NOMO-1 treated with dmso at 0.1 percent for 144 hours (cell line): Measurements from ENCODE around the gene TSC22D4.
A peak's percentile ranks its signal among the peaks of the same experiment; 100 is the strongest.
"Not testable (repeated sequence)": the region's sequence is repeated elsewhere in the genome, so short reads cannot be mapped to it uniquely, and the experiment has no call there.

ENCODE experiments used
- DNase-seq: peaks from one replicate; lab custom pipeline; 2025; ENCODE audit not compliant: unreplicated experiment; lab: John Stamatoyannopoulos, UW

Gene TSC22D4

DNA sequence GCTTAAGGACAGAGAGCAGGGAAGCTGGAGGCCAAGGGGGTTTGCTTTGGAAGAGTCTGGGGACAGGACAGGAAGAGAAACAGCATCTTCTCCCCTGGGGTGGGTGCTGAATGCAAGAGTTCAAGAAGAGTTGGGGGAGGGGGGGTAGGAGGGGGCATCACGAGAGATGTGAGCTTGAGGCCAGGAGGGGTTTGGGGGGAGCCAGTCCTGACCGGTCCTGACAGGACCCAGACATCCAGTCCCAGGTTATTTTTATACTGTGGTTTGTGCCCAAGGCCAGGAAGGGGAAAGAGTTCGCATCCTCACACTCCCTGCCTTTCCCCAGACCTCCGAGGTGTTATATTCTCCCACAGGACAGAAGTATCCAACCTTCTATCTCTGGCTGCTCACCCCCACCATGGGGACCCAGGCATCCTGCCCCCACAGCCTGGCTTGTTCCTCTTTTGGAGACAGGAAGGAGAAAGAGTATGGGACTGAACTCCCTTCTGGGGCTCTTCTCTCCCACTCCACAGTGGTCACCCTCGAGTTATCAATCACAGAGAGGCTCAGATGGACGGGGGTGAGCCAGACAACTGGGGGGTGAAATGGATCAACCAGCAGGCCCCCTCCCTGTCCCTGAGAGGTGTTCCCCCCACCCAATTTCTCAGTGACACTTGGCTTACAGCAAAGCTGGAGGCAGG, 2.8 kb downstream of the TSC22D4 start:
- DNase-seq, result no peak

DNA sequence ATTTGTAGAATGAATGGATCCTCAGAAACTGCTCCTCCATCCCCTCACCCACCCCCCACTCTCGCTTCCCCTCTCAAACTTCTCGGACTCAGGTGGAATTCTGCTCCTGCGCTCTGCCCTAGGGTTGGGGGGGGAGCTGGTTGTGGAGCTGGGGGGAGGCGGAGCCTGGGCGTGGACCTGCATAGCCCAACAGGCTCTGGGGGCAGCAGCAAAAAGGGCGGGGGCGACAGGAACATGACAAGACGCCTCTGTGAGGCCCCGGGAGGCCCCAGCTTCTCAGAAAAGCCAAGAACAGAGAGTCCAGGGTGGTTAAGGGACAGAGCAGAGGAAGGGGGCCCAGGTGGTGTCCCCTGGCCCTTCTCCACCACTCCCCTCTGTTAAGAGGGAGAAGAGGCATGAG, 3.5 kb downstream of the TSC22D4 start:
- no peak for DNase-seq

DNA sequence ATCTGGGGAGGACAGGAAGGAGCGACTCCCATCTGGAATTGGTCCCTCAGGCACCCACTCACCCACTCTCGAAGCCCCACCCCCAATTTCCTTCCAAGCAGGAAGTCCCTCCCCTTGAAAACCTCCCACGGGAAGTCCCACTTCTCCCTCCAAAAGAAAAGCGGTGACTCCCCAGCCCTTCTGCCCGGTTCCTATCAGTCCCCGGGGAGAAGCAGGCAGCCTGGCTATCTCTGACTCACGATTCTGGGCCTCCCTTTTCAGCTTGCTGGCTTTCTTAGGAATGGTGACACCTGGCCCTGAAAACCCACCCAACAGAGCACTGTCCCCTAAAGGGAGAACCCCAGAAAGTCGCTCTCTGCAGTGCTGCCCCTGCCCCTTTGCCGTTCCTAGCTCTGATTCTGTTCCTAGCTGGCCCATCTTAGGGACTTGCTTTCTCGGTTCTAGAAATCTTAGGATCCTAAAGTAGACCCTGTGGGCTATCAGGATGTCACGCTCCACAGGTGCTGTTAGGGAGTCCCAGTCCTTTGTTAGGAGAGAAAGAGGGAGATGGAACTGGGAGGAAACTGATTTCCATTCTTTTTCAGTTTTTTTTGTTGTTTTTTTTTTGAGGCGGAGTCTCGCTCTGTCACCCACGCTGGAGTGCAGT, 6.0 kb downstream of the TSC22D4 start:
- no peak for DNase-seq

DNA sequence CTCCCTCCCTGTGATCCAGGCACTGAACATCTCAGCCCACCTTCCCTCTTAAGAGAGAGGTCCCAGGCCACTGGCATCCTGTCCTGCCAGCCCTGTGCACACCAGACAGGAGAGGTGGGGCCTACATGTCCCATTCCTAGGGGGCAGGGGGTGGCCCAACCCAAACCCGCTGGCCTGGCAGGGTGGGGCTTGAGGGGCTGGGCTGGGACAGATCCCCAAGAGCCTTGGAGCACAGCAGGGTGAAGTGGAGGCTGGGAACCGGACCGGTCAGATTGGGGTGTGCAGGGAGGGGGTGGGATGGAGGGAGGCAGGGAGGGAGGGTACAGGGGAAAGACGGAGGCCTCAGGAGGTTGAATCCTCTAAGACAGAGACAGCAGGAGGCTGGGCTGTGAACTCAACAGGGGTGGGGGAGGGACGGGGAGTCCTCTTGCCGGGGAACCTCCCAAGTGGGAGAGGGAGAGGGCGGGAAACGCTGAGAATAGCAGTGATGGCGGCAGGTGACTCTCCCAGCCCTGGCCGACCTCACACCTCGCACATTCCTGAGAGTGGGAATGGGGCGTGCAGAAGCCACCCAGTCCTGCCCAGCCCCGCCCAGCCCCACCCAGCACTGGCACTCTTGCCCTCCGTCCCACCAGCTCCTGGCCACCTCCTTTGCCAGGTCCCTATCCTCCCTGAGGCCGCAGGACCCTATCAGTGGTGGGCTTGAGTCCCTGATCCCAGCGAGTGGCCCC, 6.7 kb downstream of the TSC22D4 start:
- no peak for DNase-seq

DNA sequence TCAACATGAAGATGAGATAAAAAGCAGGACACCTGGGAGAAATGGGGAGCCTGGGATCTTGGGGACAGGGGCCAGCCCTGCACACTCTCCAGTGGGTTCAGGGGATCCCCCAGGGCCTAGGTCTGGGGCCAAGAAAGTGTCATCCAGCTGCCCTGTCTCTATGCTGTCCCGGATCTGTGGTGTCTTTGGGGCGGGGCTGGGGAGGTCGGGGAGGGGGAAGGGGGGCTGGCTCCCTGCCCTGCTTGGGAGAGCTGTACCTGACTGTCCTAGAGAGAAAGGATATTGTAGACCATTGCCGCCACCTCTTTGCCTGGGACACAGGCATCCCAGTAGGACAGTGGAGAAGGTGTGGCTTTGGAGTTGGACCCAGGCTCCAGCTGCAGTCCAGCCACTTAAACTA, 8.0 kb downstream of the TSC22D4 start:
- DNase-seq, result no peak

DNA sequence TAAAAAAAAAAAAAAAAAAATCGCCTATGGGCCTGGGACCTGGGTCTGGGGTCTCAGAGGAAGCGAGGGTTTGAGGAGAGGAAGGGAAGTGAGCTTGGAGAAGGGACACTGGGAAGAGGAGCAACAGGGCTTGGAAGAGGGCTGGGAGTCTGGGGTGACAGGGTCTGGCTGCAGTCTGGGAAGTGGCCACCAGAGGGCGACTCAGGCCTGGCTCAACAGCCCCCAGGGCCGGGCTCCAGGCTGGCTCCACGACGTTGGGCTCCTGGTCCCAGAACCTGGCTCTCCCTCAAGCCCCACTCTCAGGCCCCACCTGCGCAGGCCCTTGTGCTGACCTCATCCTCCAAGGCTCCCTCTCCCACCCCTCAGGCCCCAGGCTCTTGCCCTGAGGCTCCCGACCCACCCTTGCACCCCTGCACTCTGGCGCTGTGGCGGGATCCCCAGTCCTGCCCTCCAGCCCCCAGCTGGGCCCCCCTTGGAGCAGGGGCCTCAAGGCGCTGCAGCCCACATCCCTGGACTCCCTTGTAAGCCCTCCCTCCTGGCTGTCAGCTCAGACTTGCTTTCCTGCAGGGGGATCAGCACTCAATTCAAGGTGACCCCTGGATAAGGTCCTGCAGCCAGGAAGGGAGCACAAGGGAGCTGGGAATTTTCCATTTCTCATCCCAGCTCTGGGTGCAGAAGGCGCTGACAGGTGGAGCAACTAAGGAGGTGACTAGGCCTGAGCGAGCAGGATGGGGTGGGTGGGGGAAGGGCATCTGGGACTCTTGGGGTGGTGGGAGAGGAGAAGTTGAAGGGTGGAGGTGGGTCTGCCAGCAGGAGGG, 9.6 kb downstream of the TSC22D4 start:
- peak; percentile 52 for DNase-seq

DNA sequence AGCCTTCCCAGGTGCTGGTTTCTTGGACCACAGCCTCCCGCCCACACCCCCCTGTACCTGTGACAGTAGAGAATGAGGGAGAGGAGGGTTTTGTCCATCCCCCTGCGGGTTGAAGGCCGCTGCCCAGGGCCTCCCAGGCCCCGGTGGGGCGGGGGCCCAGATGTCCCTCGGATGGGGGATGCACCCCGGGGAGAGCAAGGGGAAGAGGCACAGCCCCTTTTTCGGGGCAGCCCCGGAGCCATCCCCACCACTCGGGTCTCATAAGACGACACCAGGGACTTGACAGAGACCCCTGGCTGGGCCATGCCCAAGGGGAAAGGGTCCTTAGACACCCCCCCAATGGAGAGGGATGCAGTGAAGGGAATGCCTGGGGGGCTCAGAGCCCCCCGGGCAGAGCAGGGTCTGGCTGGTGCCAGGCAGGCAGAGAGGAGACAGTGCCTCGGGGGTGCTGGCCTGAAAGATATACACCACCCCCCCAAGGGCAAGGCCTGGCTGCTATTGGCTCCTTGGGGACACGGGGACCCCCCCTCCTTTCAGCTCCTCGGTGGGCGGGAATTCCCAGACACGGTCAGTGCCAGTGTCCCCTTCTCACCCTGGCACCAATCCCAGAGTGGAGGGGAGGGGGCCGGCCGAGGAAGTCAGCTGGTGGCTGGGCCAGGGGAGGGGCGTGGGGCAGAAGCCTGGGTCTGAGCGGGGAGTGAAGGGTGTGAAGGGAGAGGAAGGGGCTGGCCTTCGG, 11.2 kb downstream of the TSC22D4 start:
- no peak for DNase-seq

DNA sequence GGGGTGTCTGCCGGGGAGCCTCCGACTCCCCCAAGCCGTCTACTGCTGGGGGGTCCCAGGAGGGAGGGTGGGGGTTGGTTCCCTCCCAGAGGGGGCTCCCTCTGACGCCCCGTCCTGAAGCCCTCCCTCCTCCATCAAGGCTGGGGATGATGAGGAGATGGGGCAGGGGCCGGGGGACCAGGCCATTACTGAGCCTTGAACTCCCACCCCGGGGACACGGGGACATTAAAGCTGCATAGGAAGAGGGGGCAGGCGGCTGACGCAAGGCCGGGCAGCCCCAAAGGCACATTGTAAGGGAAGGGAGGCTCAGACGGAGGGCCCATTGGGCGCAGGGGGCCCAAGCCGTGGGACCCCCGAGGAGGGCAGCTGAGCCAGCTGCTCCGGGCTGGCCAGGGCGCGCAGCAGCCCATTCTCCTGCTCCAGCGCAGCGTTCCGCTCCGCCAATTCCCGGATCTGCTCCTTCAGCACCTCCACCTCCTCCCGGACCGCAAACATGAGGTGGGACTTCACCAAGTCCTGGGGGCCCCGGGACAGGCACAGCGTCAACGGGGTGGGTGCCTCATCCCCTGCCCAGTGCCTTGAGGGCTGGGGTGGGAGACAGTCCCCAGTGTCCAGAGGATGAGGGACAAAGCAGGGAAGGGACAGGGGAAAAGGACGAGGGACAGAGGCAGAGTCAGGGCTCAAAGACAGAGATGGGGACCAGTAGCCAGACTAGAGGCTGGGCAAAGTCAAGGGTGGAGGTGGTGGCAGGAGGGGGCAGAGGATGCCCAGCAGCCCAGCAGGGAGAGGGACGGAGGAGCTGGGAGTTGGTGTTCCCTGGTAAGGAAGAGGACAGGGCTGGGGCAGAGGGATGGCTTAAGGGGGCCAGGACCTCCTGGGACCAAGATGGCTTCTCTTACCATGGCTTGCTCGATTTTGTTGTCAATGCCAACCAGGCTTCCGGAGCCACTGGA, 12.1 kb downstream of the TSC22D4 start:
- no peak for DNase-seq

DNA sequence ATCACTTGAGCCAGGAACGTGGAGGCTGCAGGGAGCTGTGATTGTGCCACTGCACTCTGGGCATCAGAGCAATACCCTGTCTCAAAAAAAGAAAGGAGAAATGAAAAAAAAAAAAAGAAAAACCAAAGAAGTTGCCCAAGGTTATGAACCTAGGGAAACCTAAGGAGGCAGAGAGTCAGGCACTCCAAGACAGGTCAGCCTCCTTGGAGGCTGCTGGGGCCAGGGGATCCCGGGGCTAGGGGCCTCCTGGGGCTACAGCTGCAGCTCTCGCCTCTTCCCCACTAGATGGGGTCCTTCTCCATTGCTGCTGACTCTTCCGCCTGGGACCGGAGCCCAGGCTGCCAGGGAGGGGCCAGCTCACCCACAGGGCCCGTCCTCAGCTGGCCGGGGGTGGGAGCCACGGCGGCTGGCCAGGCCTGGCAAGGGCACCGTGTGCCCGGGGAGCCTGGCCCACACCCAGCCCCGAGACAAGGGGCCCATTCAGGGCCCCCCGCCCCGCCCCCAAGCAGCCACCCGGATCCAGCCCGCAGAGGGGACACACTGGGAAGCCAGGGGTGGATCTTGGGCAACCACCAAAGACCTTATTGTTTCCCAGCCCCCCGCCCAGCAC, 13.2 kb downstream of the TSC22D4 start:
- DNase-seq, result no peak

DNA sequence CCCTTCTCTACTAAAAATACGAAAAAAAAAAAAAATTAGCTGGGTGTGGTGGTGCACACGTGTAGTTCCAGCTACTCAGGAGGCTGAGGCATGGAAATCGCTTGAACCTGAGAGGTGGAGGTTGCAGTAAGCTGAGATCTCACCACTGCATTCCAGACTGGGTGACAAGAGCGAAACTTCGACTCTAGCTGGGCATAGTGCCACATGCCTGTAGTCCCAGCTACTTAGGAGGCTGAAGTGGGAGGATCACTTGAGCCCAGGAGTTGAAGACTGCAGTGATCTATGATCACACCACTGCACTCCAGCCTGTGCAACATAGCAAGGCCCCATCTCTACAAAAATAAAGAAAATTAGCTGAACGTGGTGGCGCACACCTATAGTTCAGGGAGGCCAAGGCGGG, 13.7 kb downstream of the TSC22D4 start:
- no peak for DNase-seq

DNA sequence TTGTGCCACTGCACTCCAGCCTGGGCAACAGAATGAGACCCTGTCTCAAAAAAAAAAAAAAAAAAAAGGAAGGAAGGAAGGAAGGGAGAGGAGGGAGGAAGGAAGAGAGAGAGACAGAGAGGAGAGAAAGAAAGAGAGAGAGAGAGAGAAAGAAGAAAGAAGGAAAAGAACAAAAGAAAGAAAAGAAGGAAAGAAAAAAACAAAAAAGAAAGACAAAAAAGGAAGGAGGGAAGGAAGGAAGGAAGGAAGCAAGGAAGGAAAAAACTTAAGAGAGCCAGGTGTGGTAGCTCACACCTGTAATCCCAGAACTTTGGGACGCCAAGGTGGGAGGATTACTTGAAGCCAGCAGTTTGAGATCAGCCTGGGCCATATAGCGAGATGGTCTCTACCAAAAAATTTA, 14.2 kb downstream of the TSC22D4 start:
- no peak for DNase-seq

DNA sequence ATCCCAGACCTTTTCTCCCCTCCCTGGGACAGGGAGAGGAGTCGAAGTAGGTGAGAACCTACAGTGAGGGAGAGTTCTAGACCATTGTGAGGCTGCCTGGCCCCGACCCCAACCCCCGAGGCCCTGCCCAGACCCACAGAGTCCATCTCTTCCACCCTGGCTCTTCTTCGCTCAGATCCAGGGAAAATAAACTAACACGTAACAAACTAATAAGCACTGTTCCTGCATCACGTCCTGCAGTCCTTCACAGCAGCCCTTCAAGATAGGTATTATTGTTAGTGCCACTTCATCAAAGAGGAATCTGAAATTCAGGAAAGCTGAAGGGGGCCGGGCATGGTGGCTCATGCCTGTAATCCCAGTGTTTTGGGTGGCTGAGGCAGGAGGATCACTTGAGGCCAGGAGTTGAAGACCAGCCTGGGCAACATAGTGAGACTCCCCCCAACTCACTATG, 14.8 kb downstream of the TSC22D4 start, which contains the start of gene SPACDR:
Gene SPACDR (minus strand): TSS at position 51 of the 451 bp plus-strand sequence. CDS start 235 bp downstream, outside the sequence.
- no peak for DNase-seq

DNA sequence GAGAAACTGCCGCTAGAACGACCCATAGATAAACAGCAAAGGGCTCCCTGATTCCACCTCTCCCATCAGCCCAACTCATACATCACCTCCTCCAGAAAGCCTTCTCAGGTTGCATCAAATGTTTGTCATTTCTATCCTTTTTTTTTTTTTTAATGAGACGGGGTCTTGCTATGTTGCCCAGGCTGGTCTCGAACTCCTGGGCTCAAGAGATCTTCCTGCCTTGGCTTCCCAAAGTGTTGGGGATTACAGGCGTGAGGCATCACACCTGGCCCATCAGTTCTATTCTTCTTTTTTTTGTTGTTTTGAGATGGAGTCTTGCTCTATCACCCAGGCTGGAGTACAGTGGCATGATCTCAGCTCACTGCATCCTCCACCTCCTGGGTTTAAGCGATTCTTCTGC, 22.0 kb downstream of the TSC22D4 start:
- DNase-seq, result no peak

DNA sequence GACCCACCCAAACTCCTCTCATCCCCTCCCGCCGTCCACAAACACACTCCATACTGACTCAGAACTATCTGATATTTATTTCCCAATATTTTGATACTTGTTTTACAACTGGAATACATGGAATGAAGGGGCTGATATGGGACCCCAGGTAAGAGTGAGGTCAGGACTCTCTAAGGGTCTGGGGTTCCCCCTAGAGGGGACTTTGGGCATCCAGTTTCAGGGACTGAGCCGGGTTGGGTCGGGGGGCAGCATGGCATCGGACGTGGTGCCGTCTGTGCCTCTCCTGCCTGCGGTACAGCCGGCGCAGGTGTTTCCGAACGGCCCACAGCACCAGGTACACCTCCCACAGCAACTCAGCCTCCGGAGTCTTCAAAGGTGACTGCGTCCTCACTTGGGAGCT, 22.5 kb downstream of the TSC22D4 start:
- DNase-seq, result no peak

DNA sequence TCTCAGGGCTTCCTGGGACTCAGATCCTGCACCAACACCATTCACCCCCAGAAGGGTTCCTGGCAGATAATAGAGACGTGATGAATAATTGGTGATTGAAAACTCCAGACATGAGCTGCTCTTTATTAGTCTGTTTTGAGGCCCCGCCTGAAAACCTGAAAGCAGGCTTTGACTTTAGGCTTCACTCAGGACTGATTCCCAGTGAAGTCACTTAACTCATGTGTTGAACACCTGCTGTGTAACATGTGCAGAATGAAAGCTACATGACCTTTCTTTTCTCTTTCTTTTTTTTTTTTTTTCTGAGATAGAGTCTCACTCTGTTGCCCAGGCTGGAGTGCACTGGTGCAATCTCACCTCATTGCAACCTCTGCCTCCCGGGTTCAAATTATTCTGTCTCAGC, 23.8 kb downstream of the TSC22D4 start:
- no peak for DNase-seq

DNA sequence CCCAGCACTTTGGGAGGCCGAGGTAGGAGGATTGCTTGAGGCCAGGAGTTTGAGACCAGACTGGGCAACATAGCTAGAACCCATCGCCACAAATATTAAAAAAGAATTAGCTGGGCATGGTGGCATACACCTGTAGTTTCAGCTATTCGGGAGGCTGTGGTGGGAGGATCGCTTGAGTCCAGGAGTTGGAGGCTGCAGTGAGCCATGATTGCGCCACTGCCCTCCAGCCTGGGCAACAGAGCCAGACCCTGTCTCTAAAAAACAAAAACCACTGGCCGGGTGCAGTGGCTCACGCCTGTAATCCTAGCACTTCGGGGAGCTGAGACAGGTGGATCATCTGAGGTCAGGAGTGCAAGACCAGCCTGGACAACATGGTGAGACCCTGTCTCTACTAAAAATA, 25.2 kb downstream of the TSC22D4 start:
- DNase-seq, result not testable (repeated sequence)

DNA sequence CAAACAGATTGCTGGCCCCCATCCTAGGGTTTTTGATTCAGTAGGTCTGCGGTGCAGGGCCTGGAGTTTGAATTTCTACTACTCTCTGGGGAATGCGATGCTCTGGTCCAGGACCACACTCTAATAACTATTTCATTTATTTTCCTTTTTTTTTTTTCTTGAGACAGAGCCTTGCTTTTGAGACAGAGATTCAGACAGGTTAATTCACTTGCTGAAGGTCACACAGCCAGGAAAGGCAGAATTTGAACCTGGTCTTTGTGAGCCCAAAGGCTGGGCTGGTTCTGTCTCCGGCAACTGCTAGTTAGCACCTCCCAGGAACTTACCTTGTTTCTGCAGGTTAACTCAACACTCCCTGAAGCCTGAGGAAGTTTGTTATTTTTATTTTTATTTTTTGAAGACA, 26.5 kb downstream of the TSC22D4 start:
- no peak for DNase-seq

DNA sequence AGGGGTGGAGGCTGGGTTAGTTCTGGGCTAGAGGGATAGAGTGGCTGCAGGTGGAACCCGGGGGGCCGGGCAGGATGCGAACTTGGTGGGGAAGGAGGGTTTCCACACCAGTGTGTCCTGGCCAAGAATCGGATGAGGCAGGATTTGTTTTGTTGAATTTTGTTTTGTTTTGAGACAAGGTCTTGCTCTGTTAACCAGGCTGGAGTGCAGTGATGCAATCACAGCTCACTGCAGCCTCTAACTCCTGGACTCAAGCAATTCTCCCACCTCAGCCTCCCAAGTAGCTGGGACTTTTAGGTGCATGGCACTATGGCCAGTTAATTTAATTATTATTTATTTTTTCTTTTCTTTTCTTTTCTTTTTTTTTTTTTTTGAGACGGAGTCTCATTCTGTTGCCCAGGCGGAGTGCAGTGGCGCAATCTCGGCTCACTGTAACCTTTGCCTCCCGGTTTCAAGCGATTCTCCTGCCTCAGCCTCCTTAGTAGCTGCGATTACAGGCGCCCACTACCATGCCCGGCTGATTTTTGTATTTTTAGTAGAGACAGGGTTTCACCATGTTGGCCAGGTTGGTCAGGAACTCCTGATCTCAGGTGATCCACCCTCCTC, 29.7 kb downstream of the TSC22D4 start:
- no peak for DNase-seq

DNA sequence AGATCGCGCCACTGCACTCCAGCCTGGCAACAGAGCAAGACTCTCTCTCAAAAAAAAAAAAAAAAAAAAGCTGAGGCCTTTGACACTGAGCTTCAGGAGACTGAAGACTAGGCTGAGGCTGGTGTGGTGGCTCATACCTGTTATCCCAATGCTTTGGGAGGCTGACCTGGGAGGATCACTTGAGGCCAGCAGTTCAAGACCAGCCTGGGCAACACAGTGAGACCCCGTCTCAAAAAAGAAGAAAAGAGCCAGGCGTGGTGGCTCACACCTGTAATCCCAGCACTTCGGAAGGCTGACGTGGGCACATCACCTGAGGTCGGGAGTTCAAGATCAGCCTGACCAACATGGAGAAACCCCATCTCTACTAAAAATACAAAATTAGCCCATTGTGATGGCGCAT, 31.7 kb downstream of the TSC22D4 start:
- not testable (repeated sequence) for DNase-seq
